Right kidney (tissue), 1 donor: ENCODE measurements around the gene FAM168A.

ENCODE experiments used
- DNase-seq: peaks from one replicate; pipeline ENCODE4 v3.0.0-alpha.2; 2016

The FAM168A gene

GRCh38 chr11:73428227-73428626, 169.7 kb downstream of the FAM168A start:
- DNase-seq: no peak

- DNase-seq: peak; percentile 16
Measured at GRCh38 chr11:73426219-73426850, 171.6 kb downstream of the FAM168A start.

- DNase-seq: no peak
Measured at GRCh38 chr11:73425108-73425507, 172.8 kb downstream of the FAM168A start.

GRCh38 chr11:73423506-73423905, 174.4 kb downstream of the FAM168A start:
- no peak for DNase-seq

- DNase-seq: no peak
Measured at GRCh38 chr11:73422886-73423285, 175.0 kb downstream of the FAM168A start.

GRCh38 chr11:73420136-73420535, 177.8 kb downstream of the FAM168A start:
- DNase-seq: no peak

- DNase-seq: no peak
Measured at GRCh38 chr11:73416786-73417185, 181.1 kb downstream of the FAM168A start.

- DNase-seq: no peak
Measured at GRCh38 chr11:73415854-73416615, 181.9 kb downstream of the FAM168A start.

GRCh38 chr11:73414977-73415651, 182.8 kb downstream of the FAM168A start:
- no peak for DNase-seq

- DNase-seq: no peak
Measured at GRCh38 chr11:73413256-73413655, 184.7 kb downstream of the FAM168A start.

- DNase-seq: no peak
Measured at GRCh38 chr11:73412308-73412707, 185.6 kb downstream of the FAM168A start.

GRCh38 chr11:73411031-73411430, 186.9 kb downstream of the FAM168A start:
- no peak for DNase-seq

GRCh38 chr11:73410627-73411026, 187.3 kb downstream of the FAM168A start:
- no peak for DNase-seq

- no peak for DNase-seq
Measured at GRCh38 chr11:73409431-73409830, 188.5 kb downstream of the FAM168A start.

- DNase-seq: no peak
Measured at GRCh38 chr11:73406619-73407018, 191.3 kb downstream of the FAM168A start.

GRCh38 chr11:73406131-73406530, 191.8 kb downstream of the FAM168A start:
- no peak for DNase-seq

- DNase-seq: no peak
Measured at GRCh38 chr11:73405146-73405510, 192.8 kb downstream of the FAM168A start.

- no peak for DNase-seq
Measured at GRCh38 chr11:73404506-73405145, 193.3 kb downstream of the FAM168A start.

- DNase-seq: peak; percentile 38
Measured at GRCh38 chr11:73404048-73404447, 193.9 kb downstream of the FAM168A start.

- no peak for DNase-seq
Measured at GRCh38 chr11:73403541-73403940, 194.4 kb downstream of the FAM168A start.

- no peak for DNase-seq
Measured at GRCh38 chr11:73402834-73403185, 195.1 kb downstream of the FAM168A start.

- DNase-seq: no peak
Measured at GRCh38 chr11:73401924-73402833, 195.7 kb downstream of the FAM168A start.
